Measurements from ENCODE around the gene POC1A.

POC1A gene

DNA sequence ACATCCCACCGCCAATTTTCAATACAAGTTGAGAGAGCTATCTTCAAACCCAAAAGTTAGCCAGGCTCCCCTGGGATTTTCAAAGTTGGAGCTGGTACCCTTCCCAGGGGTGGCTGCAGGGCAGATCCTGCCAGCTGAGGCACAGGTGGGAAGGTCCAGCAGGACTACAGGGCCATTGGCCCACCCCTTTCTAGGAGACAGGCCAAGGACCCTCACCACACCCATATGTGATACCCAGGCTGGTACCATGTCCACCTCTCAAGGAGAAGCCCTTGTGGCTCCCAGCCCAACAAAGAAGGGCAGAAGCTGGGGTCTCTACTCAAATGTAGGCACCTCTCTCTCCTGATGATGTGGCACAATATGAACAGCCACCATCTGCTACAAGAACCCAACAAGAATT lies 8.0 kb downstream of the POC1A start:
- TF ChIP-seq TEAD4 (IDR thresholded peaks at IDR 0.05) (no peak), TAF1 (IDR thresholded peaks at IDR 0.05; ENCODE audit: low read depth) (no peak), FOXM1 (IDR thresholded peaks at IDR 0.05; ENCODE audit: borderline replicate concordance, low read depth) (no peak)

DNA sequence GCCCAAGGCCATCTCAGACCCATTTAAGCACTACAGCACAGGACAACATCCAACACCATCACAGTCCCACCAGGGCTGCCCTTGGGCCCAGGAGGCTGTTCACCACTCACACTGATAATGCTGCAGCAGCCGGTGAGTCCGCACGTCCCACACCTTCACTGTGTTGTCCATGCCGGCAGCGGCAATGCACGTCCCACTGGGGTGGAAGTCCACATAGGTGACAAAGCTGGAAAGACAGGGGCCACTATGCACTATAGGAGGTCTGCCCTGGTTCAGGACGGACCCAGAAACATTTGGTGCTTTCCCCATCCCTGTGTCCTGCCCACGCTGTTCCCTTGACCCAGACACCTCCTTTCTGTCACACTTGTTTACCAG lies 8.5 kb downstream of the POC1A start:
- no peak for TF ChIP-seq FOXM1 (IDR thresholded peaks at IDR 0.05; ENCODE audit: borderline replicate concordance, low read depth)
- no peak for TF ChIP-seq NFIC (IDR thresholded peaks at IDR 0.05)
- no peak for TF ChIP-seq EP300 (IDR thresholded peaks at IDR 0.05; ENCODE audit: borderline replicate concordance)
- TF ChIP-seq YY1 (IDR thresholded peaks at IDR 0.05; ENCODE audit: low read depth), result no peak
- no peak for TF ChIP-seq CREB1 (IDR thresholded peaks at IDR 0.05; ENCODE audit: low read depth)
- TF ChIP-seq, protein P1, sequence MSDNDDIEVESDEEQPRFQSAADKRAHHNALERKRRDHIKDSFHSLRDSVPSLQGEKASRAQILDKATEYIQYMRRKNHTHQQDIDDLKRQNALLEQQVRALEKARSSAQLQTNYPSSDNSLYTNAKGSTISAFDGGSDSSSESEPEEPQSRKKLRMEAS (IDR thresholded peaks at IDR 0.05), result no peak
- TF ChIP-seq EGR1 (IDR thresholded peaks at IDR 0.05), result no peak
- TF ChIP-seq TEAD4 (IDR thresholded peaks at IDR 0.05), result no peak
- TF ChIP-seq, protein P2, sequence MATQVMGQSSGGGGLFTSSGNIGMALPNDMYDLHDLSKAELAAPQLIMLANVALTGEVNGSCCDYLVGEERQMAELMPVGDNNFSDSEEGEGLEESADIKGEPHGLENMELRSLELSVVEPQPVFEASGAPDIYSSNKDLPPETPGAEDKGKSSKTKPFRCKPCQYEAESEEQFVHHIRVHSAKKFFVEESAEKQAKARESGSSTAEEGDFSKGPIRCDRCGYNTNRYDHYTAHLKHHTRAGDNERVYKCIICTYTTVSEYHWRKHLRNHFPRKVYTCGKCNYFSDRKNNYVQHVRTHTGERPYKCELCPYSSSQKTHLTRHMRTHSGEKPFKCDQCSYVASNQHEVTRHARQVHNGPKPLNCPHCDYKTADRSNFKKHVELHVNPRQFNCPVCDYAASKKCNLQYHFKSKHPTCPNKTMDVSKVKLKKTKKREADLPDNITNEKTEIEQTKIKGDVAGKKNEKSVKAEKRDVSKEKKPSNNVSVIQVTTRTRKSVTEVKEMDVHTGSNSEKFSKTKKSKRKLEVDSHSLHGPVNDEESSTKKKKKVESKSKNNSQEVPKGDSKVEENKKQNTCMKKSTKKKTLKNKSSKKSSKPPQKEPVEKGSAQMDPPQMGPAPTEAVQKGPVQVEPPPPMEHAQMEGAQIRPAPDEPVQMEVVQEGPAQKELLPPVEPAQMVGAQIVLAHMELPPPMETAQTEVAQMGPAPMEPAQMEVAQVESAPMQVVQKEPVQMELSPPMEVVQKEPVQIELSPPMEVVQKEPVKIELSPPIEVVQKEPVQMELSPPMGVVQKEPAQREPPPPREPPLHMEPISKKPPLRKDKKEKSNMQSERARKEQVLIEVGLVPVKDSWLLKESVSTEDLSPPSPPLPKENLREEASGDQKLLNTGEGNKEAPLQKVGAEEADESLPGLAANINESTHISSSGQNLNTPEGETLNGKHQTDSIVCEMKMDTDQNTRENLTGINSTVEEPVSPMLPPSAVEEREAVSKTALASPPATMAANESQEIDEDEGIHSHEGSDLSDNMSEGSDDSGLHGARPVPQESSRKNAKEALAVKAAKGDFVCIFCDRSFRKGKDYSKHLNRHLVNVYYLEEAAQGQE (IDR thresholded peaks at IDR 0.05; ENCODE audit: low read depth), result no peak
- TF ChIP-seq, protein P3, sequence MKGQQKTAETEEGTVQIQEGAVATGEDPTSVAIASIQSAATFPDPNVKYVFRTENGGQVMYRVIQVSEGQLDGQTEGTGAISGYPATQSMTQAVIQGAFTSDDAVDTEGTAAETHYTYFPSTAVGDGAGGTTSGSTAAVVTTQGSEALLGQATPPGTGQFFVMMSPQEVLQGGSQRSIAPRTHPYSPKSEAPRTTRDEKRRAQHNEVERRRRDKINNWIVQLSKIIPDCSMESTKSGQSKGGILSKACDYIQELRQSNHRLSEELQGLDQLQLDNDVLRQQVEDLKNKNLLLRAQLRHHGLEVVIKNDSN (IDR thresholded peaks at IDR 0.05), result no peak
- no peak for TF ChIP-seq TCF12 (IDR thresholded peaks at IDR 0.05; ENCODE audit: low read depth)

DNA sequence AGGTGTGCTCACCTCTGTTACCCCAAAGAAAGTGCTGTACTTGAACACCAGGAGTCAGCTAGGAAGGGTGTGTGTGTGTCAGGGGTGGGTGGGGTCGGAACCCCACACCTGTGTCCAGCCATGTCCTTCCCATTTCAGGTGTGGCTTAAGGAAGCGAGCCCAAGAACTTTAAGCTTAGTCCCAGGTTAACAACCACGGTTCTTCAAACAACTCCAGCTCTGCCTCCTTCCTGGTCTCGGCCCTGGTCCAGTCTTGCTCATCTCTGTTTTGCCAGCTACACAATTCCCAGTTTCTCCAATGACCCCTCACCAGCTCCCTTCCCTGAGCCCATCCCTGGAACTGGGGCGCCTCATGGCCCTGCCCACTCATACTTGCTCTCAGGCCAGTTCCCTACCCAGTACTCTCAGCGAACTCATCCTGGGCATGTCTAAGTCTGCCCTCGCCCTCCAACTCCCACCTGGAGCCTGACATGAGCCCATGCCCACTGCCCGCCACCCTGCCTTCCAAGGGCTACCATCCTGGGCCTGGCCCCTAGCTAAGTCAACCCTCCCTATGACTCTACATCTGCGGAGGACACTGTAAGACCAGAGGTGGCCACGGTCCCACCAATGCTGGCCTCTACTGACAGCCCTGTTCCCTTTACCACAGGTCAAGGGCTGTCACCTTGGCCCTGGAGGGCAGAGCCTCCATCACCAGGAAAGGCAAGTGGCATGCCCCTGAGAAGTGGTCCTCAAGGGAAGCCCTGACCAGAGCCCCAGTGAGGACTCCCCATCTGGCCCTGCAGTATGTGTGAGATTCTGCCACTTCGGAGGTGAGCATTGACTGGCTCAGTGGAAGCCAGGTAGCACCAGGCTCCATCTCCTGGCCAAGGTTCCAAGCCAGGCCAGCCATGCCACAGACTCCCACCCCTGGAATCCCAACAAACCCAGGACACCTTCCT lies 9.2 kb downstream of the POC1A start:
- TF ChIP-seq TCF12 (IDR thresholded peaks at IDR 0.05; ENCODE audit: low read depth) (no peak), EP300 (IDR thresholded peaks at IDR 0.05; ENCODE audit: borderline replicate concordance) (no peak), CREB1 (IDR thresholded peaks at IDR 0.05; ENCODE audit: low read depth) (no peak), FOXM1 (IDR thresholded peaks at IDR 0.05; ENCODE audit: borderline replicate concordance, low read depth) (no peak), EGR1 (IDR thresholded peaks at IDR 0.05) (no peak), YY1 (IDR thresholded peaks at IDR 0.05; ENCODE audit: low read depth) (no peak), CEBPB (IDR thresholded peaks at IDR 0.05) (no peak), TAF1 (IDR thresholded peaks at IDR 0.05; ENCODE audit: low read depth) (no peak), RAD21 (IDR thresholded peaks at IDR 0.05; ENCODE audit: low read depth) (no peak), TEAD4 (IDR thresholded peaks at IDR 0.05) (no peak), NFIC (IDR thresholded peaks at IDR 0.05) (no peak), ZBTB7A (IDR thresholded peaks at IDR 0.05; ENCODE audit: low read depth) (no peak)
- TF ChIP-seq, protein P3 (IDR thresholded peaks at IDR 0.05), result no peak
- TF ChIP-seq, protein P1 (IDR thresholded peaks at IDR 0.05), result no peak
- TF ChIP-seq, protein P2 (IDR thresholded peaks at IDR 0.05; ENCODE audit: low read depth), result no peak

DNA sequence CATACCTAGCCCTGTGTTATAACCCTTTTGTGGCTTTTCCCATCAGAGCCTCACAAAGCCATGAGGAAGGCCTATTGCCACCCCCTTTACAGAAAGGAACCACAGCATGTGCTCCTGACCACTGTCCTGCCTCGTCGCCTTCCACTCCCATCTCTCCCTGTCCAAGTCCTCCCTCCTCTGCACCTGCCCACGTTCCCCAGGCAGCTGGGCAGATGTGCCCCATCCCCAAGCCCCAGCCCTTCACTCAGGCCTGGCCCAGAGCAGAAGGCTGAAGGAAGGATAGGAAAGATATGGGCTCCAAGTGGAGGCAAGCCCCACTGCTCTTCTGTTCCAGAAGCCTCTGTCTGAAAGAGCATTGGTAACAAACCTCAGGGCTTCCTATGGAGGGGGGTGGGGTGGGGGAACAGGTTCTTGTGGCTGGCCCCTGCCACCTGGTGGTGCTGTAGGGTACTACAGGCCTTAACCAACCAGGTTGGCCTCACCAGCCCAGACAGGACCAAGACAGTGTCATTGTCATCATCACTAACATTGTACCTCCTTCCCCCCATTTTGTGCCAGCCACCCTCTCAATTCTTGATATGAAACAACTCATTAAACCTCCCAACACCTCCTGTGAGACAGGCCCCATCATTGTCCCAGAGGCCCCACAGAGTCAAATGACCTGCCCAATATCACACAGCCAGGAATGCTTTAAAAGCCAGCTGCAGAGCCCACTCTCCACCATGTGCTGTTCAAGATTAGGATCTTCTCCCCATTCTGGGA lies 10.0 kb downstream of the POC1A start:
- no peak for TF ChIP-seq CEBPB (IDR thresholded peaks at IDR 0.05)
- peak; percentile 86 for TF ChIP-seq RAD21 (IDR thresholded peaks at IDR 0.05; ENCODE audit: low read depth)

DNA sequence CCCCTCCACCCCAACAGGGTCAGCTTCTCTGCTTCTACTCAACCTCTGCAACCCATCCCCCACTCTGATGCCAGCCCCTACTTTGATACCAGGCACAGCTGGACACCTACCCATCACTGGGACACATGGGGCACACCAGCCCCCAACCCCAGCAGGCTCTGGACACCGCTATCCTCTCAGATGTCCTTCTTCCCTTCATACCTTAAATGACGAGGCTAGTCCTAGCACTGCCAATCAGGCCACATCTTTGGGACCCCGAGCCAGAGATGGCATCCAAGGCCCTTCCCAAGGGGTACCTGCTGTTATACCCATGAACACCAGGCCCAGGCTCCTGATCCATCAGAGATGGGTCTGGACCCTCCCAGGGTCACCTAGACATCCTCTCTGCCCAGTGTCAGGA lies 10.6 kb downstream of the POC1A start:
- TF ChIP-seq EP300 (IDR thresholded peaks at IDR 0.05; ENCODE audit: borderline replicate concordance), result no peak
- no peak for TF ChIP-seq YY1 (IDR thresholded peaks at IDR 0.05; ENCODE audit: low read depth)
- TF ChIP-seq, protein P1 (IDR thresholded peaks at IDR 0.05), result no peak
- TF ChIP-seq ZBTB7A (IDR thresholded peaks at IDR 0.05; ENCODE audit: low read depth), result no peak
- TF ChIP-seq CEBPB (IDR thresholded peaks at IDR 0.05), result no peak

All from Ishikawa (cell line).